Measurements from ENCODE around the gene CHGA. TPM values are rescaled to one million over a fixed set of nuclear protein-coding genes. Genes with fewer than 3 reads are reported as not detected.
A peak's percentile ranks its signal among the peaks of the same experiment; 100 is the strongest.

CHGA gene
- total RNA-seq, 1 experiment from 2014 or later = not detected

- H3K9me3 ChIP-seq (ENCODE audit: insufficient read depth, low read depth) = no peaks in the 10 kb centered on the region
- H3K4me1 ChIP-seq (replicated peaks; ENCODE audit: insufficient read depth) = peaks cover 5% of the 10 kb centered on the region; the same call in 1 of the 2 replicates
- no peak overlapping the region for H2AFZ ChIP-seq
- TF ChIP-seq EZH2 (IDR thresholded peaks at IDR 0.05; ENCODE audit: low read depth) (no peak), CTCF (conservative IDR thresholded peaks at IDR 0.05) (peak; percentile 95)
- no peak overlapping the region for H3K4me2 ChIP-seq
- intact Hi-C loops (cut with micrococcal nuclease; ENCODE audit: unreplicated experiment) = loop anchor here (1.0 kb wide), 2 partner anchors 187 to 226 kb away; no protein-coding TSS in a partner anchor
- BruUV-seq (replicated peaks) = no TSS peak
- no peaks in the 10 kb centered on the region for H4K20me1 ChIP-seq (ENCODE audit: insufficient read depth)
- no peaks in the 10 kb centered on the region for H3K36me3 ChIP-seq (ENCODE audit: low read depth)
- CTCF ChIA-PET = interaction anchor here (0.7 kb wide), 1 partner anchor 134 kb away, joined by 3 read pairs; no protein-coding TSS in a partner anchor
- POLR2A ChIA-PET (ENCODE audit: unreplicated experiment) = interaction anchor here (0.6 kb wide), 1 partner anchor 267 kb away, joined by 12 read pairs; no protein-coding TSS in a partner anchor
- DNase-seq = peak; percentile 40 to 65
- H3K27ac ChIP-seq = no peak overlapping the region
- H3K4me3 ChIP-seq = no peak overlapping the region
- no peaks in the 10 kb centered on the region for H3K79me2 ChIP-seq (ENCODE audit: low read depth)
- no peaks in the 10 kb centered on the region for H3K9me2 ChIP-seq (ENCODE audit: insufficient read depth)
- H3F3A ChIP-seq (ENCODE audit: insufficient read depth, low read depth) = peaks cover 4% of the 10 kb centered on the region; the same call in 1 of the 2 replicates
- H3K27me3 ChIP-seq (ENCODE audit: insufficient read depth, low read depth) = no peaks in the 10 kb centered on the region
Observed at GRCh38 chr14:92951912-92952471, 29.0 kb downstream of the CHGA start.

- H3F3A ChIP-seq (ENCODE audit: insufficient read depth, low read depth) = no peaks in the 10 kb centered on the region; the same call in 1 of the 2 replicates
- no peak overlapping the region for H3K4me3 ChIP-seq
- no peak overlapping the region for H2AFZ ChIP-seq
- H3K9me2 ChIP-seq (ENCODE audit: insufficient read depth) = no peaks in the 10 kb centered on the region
- BruUV-seq (replicated peaks) = no TSS peak
- ChIA-PET POLR2A (ENCODE audit: unreplicated experiment) (interaction anchor here (0.6 kb wide), 1 partner anchor 266 kb away, joined by 12 read pairs; no protein-coding TSS in a partner anchor), CTCF (interaction anchor here (0.7 kb wide), 1 partner anchor 133 kb away, joined by 3 read pairs; no protein-coding TSS in a partner anchor)
- H3K4me2 ChIP-seq = no peak overlapping the region
- H3K27ac ChIP-seq = no peak overlapping the region
- no peak for DNase-seq
- no peaks in the 10 kb centered on the region for H3K27me3 ChIP-seq (ENCODE audit: insufficient read depth, low read depth)
- no peaks in the 10 kb centered on the region for H4K20me1 ChIP-seq (ENCODE audit: insufficient read depth)
- no peaks in the 10 kb centered on the region for H3K79me2 ChIP-seq (ENCODE audit: low read depth)
- H3K36me3 ChIP-seq (ENCODE audit: low read depth) = no peaks in the 10 kb centered on the region
- no peaks in the 10 kb centered on the region for H3K4me1 ChIP-seq (replicated peaks; ENCODE audit: insufficient read depth)
- TF ChIP-seq CTCF (conservative IDR thresholded peaks at IDR 0.05) (no peak), EZH2 (IDR thresholded peaks at IDR 0.05; ENCODE audit: low read depth) (no peak)
- intact Hi-C loops (cut with micrococcal nuclease; ENCODE audit: unreplicated experiment) = loop anchor here (1.0 kb wide), 2 partner anchors 187 to 226 kb away; no protein-coding TSS in a partner anchor
- H3K9me3 ChIP-seq (ENCODE audit: insufficient read depth, low read depth) = no peaks in the 10 kb centered on the region
Observed at GRCh38 chr14:92952481-92953298, 29.7 kb downstream of the CHGA start.

- no TSS peak for BruUV-seq (replicated peaks)
- intact Hi-C loops (cut with micrococcal nuclease; ENCODE audit: unreplicated experiment) = no loop called here
- no peak for DNase-seq
- H2AFZ ChIP-seq = no peak overlapping the region
- H3K27ac ChIP-seq = no peak overlapping the region
- H3K36me3 ChIP-seq (ENCODE audit: low read depth) = no peaks in the 10 kb centered on the region
- no peaks in the 10 kb centered on the region; the same call in 1 of the 2 replicates for H3F3A ChIP-seq (ENCODE audit: insufficient read depth, low read depth)
- no peaks in the 10 kb centered on the region for H3K4me1 ChIP-seq (replicated peaks; ENCODE audit: insufficient read depth)
- no peak overlapping the region for H3K4me3 ChIP-seq
- H3K27me3 ChIP-seq (ENCODE audit: insufficient read depth, low read depth) = no peaks in the 10 kb centered on the region
- no peak overlapping the region for H3K4me2 ChIP-seq
- CTCF ChIA-PET = no interaction called here
- no peaks in the 10 kb centered on the region for H4K20me1 ChIP-seq (ENCODE audit: insufficient read depth)
- no peaks in the 10 kb centered on the region for H3K9me3 ChIP-seq (ENCODE audit: insufficient read depth, low read depth)
- H3K9me2 ChIP-seq (ENCODE audit: insufficient read depth) = no peaks in the 10 kb centered on the region
- TF ChIP-seq EZH2 (IDR thresholded peaks at IDR 0.05; ENCODE audit: low read depth) (no peak), CTCF (conservative IDR thresholded peaks at IDR 0.05) (no peak)
- no peaks in the 10 kb centered on the region for H3K79me2 ChIP-seq (ENCODE audit: low read depth)
- POLR2A ChIA-PET (ENCODE audit: unreplicated experiment) = no interaction called here
Observed at GRCh38 chr14:92953526-92953925, 30.6 kb downstream of the CHGA start.

Data from PC-9 (cell line).